HepG2 (cell line): ENCODE results near the gene TRAF3. TPM values are rescaled to one million over a fixed set of nuclear protein-coding genes. Genes with fewer than 3 reads are reported as not detected.

Experiments
- ATAC-seq: fragments of 200-7000 bp; cut with Tn5 transposase; 3 replicates; pipeline ENCODE4 v1.9.1; 2020; ENCODE audit warnings: mild to moderate bottlenecking, moderate library complexity
- BruUV-seq: library from RNA; stranded (reverse); fragments of 400-500 nt; replicated peaks from 2 replicates; lab custom pipeline; 2021; lab: Mats Ljungman, UMichigan
- CTCF ChIA-PET: fragments of 300-600 bp; formaldehyde crosslinking; extraction: SDS; loops from one replicate; lab custom pipeline; 2021; ENCODE audit warnings: low total read pairs, inconsistent platforms, low intra/inter-chr PET ratio; lab: Yijun Ruan, JAX
- POLR2A ChIA-PET: fragments of 350-600 bp; sonication (Branson Sonifier 250); formaldehyde crosslinking; loops from one replicate; lab custom pipeline; 2020; ENCODE audit warnings: antibody characterized with exemption, inconsistent platforms; lab: Yijun Ruan, JAX
- DNase-seq: peaks from one replicate; pipeline ENCODE4 v3.0.0-alpha.2; 2015; ENCODE audit warnings: low spot score
- FAIRE-seq: peaks from 3 replicates; lab custom pipeline; 2011; peaks lifted over from hg19 to GRCh38; lab: Jason Lieb, UNC
- H2AFZ ChIP-seq: one replicate; pipeline ENCODE4 v1.6.1; 2011; ENCODE audit warnings: low read length, inconsistent platforms
- H3K27ac ChIP-seq: fragments of 300-600 bp; 3 replicates; pipeline ENCODE4 v1.8.0; 2011; ENCODE audit warnings: mixed run types, mild to moderate bottlenecking, mixed read lengths, low read length, inconsistent platforms; ENCODE audit not compliant: insufficient read depth; ENCODE audit errors: extremely low read length
- H3K27me3 ChIP-seq, 2 experiments: fragments of 200-600 bp in 1 of 2; 2 replicates in 1 of 2; 3 replicates in 1 of 2; pipeline versions ENCODE4 v1.6.0 to v1.8.0; 2011; ENCODE audit warnings: low read length in 2 of 2, mild to moderate bottlenecking in 2 of 2, moderate library complexity in 2 of 2, inconsistent platforms in 1 of 2; ENCODE audit not compliant: insufficient read depth in 2 of 2, control insufficient read depth in 1 of 2
- H3K36me3 ChIP-seq, 2 experiments: fragments of 200-600 bp in 1 of 2; replicated peaks in 1 of 2; 2 replicates in 1 of 2; 3 replicates in 1 of 2; pipeline versions ENCODE4 v1.5.1 to v1.8.0; 2011; ENCODE audit warnings: low read length in 2 of 2, inconsistent platforms in 1 of 2; ENCODE audit not compliant: insufficient read depth in 2 of 2, control insufficient read depth in 1 of 2
- H3K4me1 ChIP-seq: 2 replicates; pipeline ENCODE4 v1.5.1; 2012; ENCODE audit warnings: low read length, inconsistent platforms; ENCODE audit not compliant: insufficient read depth
- H3K4me2 ChIP-seq: 2 replicates; pipeline ENCODE4 v1.6.0; 2011; ENCODE audit warnings: low read depth, low read length, inconsistent platforms
- H3K4me3 ChIP-seq, 3 experiments: fragments of 200-600 bp in 1 of 3; sonication (generic), shearing (Covaris generic) in 1 of 3; replicated peaks in 1 of 3; 2 replicates each; pipeline ENCODE4 v1.5.1; 2011 to 2016; ENCODE audit warnings: low read length in 3 of 3, inconsistent platforms in 2 of 3, low read depth in 2 of 3, mild to moderate bottlenecking in 2 of 3, control low read depth in 1 of 3, mixed read lengths in 1 of 3; ENCODE audit not compliant: insufficient read depth in 1 of 3
- H3K79me2 ChIP-seq: one replicate; pipeline ENCODE4 v1.6.1; 2011; ENCODE audit warnings: low read length, inconsistent platforms; ENCODE audit not compliant: insufficient read depth
- H3K9ac ChIP-seq: 2 replicates; pipeline ENCODE4 v1.6.0; 2011; ENCODE audit warnings: mild to moderate bottlenecking, low read depth, low read length, inconsistent platforms; ENCODE audit not compliant: insufficient read depth
- H3K9me3 ChIP-seq: 2 replicates; pipeline ENCODE4 v1.5.1; 2012; ENCODE audit warnings: mild to moderate bottlenecking, low read length
- H4K20me1 ChIP-seq: 2 replicates; pipeline ENCODE4 v1.6.0; 2011; ENCODE audit warnings: inconsistent platforms, mild to moderate bottlenecking, low read length, moderate library complexity; ENCODE audit not compliant: insufficient read depth
- ARID4A ChIP-seq: sonication (generic); formaldehyde crosslinking; IDR thresholded peaks from 2 replicates; pipeline ENCODE4 v1.5.0; 2020; ENCODE audit warnings: mild to moderate bottlenecking, missing genetic modification reagents, borderline replicate concordance
- CREBL2 ChIP-seq: sonication (generic); formaldehyde crosslinking; IDR thresholded peaks from 2 replicates; pipeline ENCODE4 v1.8.1; 2023; ENCODE audit warnings: missing genetic modification reagents, mild to moderate bottlenecking, borderline replicate concordance
- ETV6 ChIP-seq: sonication (generic); formaldehyde crosslinking; conservative IDR thresholded peaks from 2 replicates; pipeline ENCODE4 v1.4.0; 2020; ENCODE audit warnings: missing genetic modification reagents
- HDAC2 ChIP-seq: sonication (generic); formaldehyde crosslinking; IDR thresholded peaks from 2 replicates; pipeline ENCODE4 v1.4.0; 2020; ENCODE audit warnings: missing genetic modification reagents
- HES4 ChIP-seq: sonication (generic); formaldehyde crosslinking; IDR thresholded peaks from 2 replicates; pipeline ENCODE4 v1.9.0; 2021; ENCODE audit warnings: mild to moderate bottlenecking, missing genetic modification reagents, borderline replicate concordance
- HNRNPL ChIP-seq: fragments of 200-400 bp; formaldehyde crosslinking; IDR thresholded peaks from 2 replicates; pipeline ENCODE4 v1.6.1; 2017; ENCODE audit warnings: mild to moderate bottlenecking, low read depth, low read length
- SNAPC2 ChIP-seq: sonication (generic); formaldehyde crosslinking; IDR thresholded peaks from 2 replicates; pipeline ENCODE4 v1.8.1; 2022; ENCODE audit warnings: mild to moderate bottlenecking, missing genetic modification reagents
- TBL1XR1 ChIP-seq: fragments of 150-350 bp; IDR thresholded peaks from 2 replicates; pipeline ENCODE4 v1.6.1; 2014; ENCODE audit warnings: borderline replicate concordance, low read length; ENCODE audit not compliant: partially characterized antibody
- TBX3 ChIP-seq: fragments of 450-650 bp; IDR thresholded peaks from 2 replicates; pipeline ENCODE4 v1.6.1; 2017; ENCODE audit warnings: antibody characterized with exemption, mild to moderate bottlenecking, inconsistent platforms, borderline replicate concordance
- TRIM24 ChIP-seq: sonication (generic); formaldehyde crosslinking; IDR thresholded peaks from 2 replicates; pipeline ENCODE4 v1.8.0; 2022; ENCODE audit warnings: mild to moderate bottlenecking, missing genetic modification reagents
- TSC22D2 ChIP-seq: sonication (generic); formaldehyde crosslinking; IDR thresholded peaks from 2 replicates; pipeline ENCODE4 v1.5.1; 2020; ENCODE audit warnings: missing genetic modification reagents, mild to moderate bottlenecking, borderline replicate concordance
- ZNF256 ChIP-seq: sonication (generic); formaldehyde crosslinking; conservative IDR thresholded peaks from 2 replicates; pipeline ENCODE4 v1.4.0; 2020; ENCODE audit warnings: missing genetic modification reagents
- ZNF292 ChIP-seq: sonication (generic); formaldehyde crosslinking; IDR thresholded peaks from 2 replicates; pipeline ENCODE4 v1.8.1; 2022; ENCODE audit warnings: mild to moderate bottlenecking, low read depth, missing genetic modification reagents, borderline replicate concordance
- ZNF639 ChIP-seq: conservative IDR thresholded peaks from 2 replicates; pipeline ENCODE4 v1.6.1; 2018; ENCODE audit warnings: missing genetic modification reagents
- ZNF800 ChIP-seq: sonication (generic); formaldehyde crosslinking; IDR thresholded peaks from 2 replicates; pipeline ENCODE4 v1.4.0; 2020; ENCODE audit warnings: missing genetic modification reagents
- WGBS: methylation state at CpG from one replicate; pipeline ENCODE4 v1.1.6; 2017; ENCODE audit warnings: low lambda C conversion rate; 5-methylcytosine and 5-hydroxymethylcytosine counted together
- in situ Hi-C: cut with HindIII; loops from 2 replicates; pipeline ENCODE4 v1.10.0; 2017; ENCODE audit warnings: low pct_unique_long_range_greater_than_20kb; ENCODE audit not compliant: extremely low pct_ligation_motif_present
- intact Hi-C: fragments of 100-400 bp; cut with micrococcal nuclease; formaldehyde crosslinking; loops from one replicate; pipeline ENCODE4 v1.10.0; 2022; ENCODE audit not compliant: unreplicated experiment
- polyA plus RNA-seq, 8 experiments: library from polyadenylated mRNA; depleted of rRNA in 3 of 8; stranded (reverse) in 7 of 8; unstranded in 1 of 8; fragments of >200 nt; fragmentation: Illumina TruSeq in 4 of 8; extraction: Trizol in 4 of 8; gene quantifications; 2 replicates each; pipeline versions ENCODE4 v1.2.1 to v1.2.3, GENCODE V29; 2011 to 2016; ENCODE audit warnings: low read depth in 4 of 8, missing spikeins in 1 of 8, mixed read lengths in 1 of 8; ENCODE audit not compliant: insufficient read depth in 1 of 8
- total RNA-seq, 5 experiments: library from RNA; depleted of rRNA; stranded (reverse); fragments of >200 nt; fragmentation: Illumina TruSeq; extraction: Trizol; gene quantifications; 2 replicates each; pipeline ENCODE4 v1.2.3, GENCODE V29; 2016; ENCODE audit warnings: low read depth in 1 of 5

The TRAF3 gene
- total and polyA plus RNA-seq, 2 of the 13 experiments (the other 11 are each of a cell fraction or from before 2014, with no cell fraction given), result 6.9 to 12.2 TPM

GRCh38 chr14:102799684-102800562 lies 22.7 kb downstream of the TRAF3 start:
- Histone ChIP-seq H3K79me2 (peaks cover 6% of the 10 kb centered on the region), H3K9me3 (no peaks in the 10 kb centered on the region), H3K4me1 (peaks cover 11% of the 10 kb centered on the region), H3K9ac (no peak overlapping the region), H3K4me2 (no peak overlapping the region), H4K20me1 (no peaks in the 10 kb centered on the region), H3K27ac (no peak overlapping the region), H2AFZ (no peak overlapping the region), H3K4me3 (no peak overlapping the region), H3K36me3 (no peaks in the 10 kb centered on the region), H3K27me3 (no peaks in the 10 kb centered on the region)
- TF ChIP-seq TRIM24 (CRISPR knock-in tag) (no peak), ARID4A (no peak), ZNF256 (CRISPR knock-in tag) (no peak), HNRNPL (no peak), TSC22D2 (CRISPR knock-in tag) (no peak), TBX3 (no peak), ZNF800 (CRISPR knock-in tag) (no peak), HDAC2 (CRISPR knock-in tag) (no peak), ZNF292 (CRISPR knock-in tag) (no peak), TBL1XR1 (no peak), CREBL2 (CRISPR knock-in tag) (no peak), ZNF639 (CRISPR knock-in tag) (no peak), HES4 (CRISPR knock-in tag) (no peak), SNAPC2 (CRISPR knock-in tag) (no peak), ETV6 (CRISPR knock-in tag) (no peak)
- BruUV-seq, result no TSS peak
- no peak for DNase-seq
- POLR2A ChIA-PET, result no interaction called here
- WGBS, result 77% methylated on average over 7 of the region's 8 CpGs
- intact Hi-C loops (no loop called here), in situ Hi-C loops (no loop called here)
- no peak for ATAC-seq
- FAIRE-seq, result no peak
- CTCF ChIA-PET, result no interaction called here
